ENCODE data around the gene NIPAL3.

The NIPAL3 gene

GRCh38 chr1:24409535-24409934 lies 6.1 kb upstream of the NIPAL3 start:
- H4K5ac ChIP-seq (ENCODE audit: low read length), result no peak overlapping the region
- H3K27ac ChIP-seq (ENCODE audit: low read depth, low read length), result no peak overlapping the region
- H3K79me2 ChIP-seq (ENCODE audit: control insufficient read depth, insufficient read depth, low read length), result no peaks in the 10 kb centered on the region
- no peaks in the 10 kb centered on the region for H3K36me3 ChIP-seq (ENCODE audit: control insufficient read depth, insufficient read depth, low read length)
- no peaks in the 10 kb centered on the region for H3K27me3 ChIP-seq (ENCODE audit: insufficient read depth, low read length, poor library complexity)
- no peak overlapping the region for H3K9ac ChIP-seq (ENCODE audit: low read length)
- H3K4me1 ChIP-seq (ENCODE audit: control insufficient read depth, low read depth, low read length), result no peaks in the 10 kb centered on the region
- no peak overlapping the region for H2BK120ac ChIP-seq (ENCODE audit: low read depth, low read length)
- H2BK5ac ChIP-seq (ENCODE audit: low read length), result no peak overlapping the region
- H3K4me2 ChIP-seq (ENCODE audit: low read length), result no peak overlapping the region
- no peak overlapping the region for H3K23ac ChIP-seq (ENCODE audit: low read length)
- no peak overlapping the region for H2BK15ac ChIP-seq (replicated peaks; ENCODE audit: low read depth)
- WGBS (ENCODE audit: extremely low coverage, insufficient coverage, low lambda C conversion rate), result no CpG with 5 or more reads among the region's 3 CpGs
- no peaks in the 10 kb centered on the region for H3K79me1 ChIP-seq (ENCODE audit: low read length)
- no peak overlapping the region for H4K8ac ChIP-seq (ENCODE audit: low read depth, low read length)
- no peak overlapping the region for H3K18ac ChIP-seq (ENCODE audit: low read length)
- no peak overlapping the region for H3K4me3 ChIP-seq (ENCODE audit: low read length)
- no peak overlapping the region for H2AK5ac ChIP-seq (ENCODE audit: low read length)
- no peak overlapping the region for H3K4ac ChIP-seq (ENCODE audit: low read depth, low read length)
- no peak for DNase-seq
- H3K56ac ChIP-seq (ENCODE audit: low read length), result no peak overlapping the region

- H4K5ac ChIP-seq (ENCODE audit: low read length), result no peak overlapping the region
- H3K36me3 ChIP-seq (ENCODE audit: control insufficient read depth, insufficient read depth, low read length), result no peaks in the 10 kb centered on the region
- no peak overlapping the region for H4K8ac ChIP-seq (ENCODE audit: low read depth, low read length)
- no peak overlapping the region for H2BK120ac ChIP-seq (ENCODE audit: low read depth, low read length)
- no peak overlapping the region for H3K27ac ChIP-seq (ENCODE audit: low read depth, low read length)
- no peak overlapping the region for H2BK15ac ChIP-seq (replicated peaks; ENCODE audit: low read depth)
- H2BK5ac ChIP-seq (ENCODE audit: low read length), result no peak overlapping the region
- H3K9ac ChIP-seq (ENCODE audit: low read length), result no peak overlapping the region
- no peak overlapping the region for H3K4me2 ChIP-seq (ENCODE audit: low read length)
- H3K27me3 ChIP-seq (ENCODE audit: insufficient read depth, low read length, poor library complexity), result no peaks in the 10 kb centered on the region
- H2AK5ac ChIP-seq (ENCODE audit: low read length), result no peak overlapping the region
- DNase-seq, result no peak
- no CpG with 5 or more reads among the region's 7 CpGs for WGBS (ENCODE audit: extremely low coverage, insufficient coverage, low lambda C conversion rate)
- H3K4ac ChIP-seq (ENCODE audit: low read depth, low read length), result no peak overlapping the region
- no peak overlapping the region for H3K23ac ChIP-seq (ENCODE audit: low read length)
- no peaks in the 10 kb centered on the region for H3K4me1 ChIP-seq (ENCODE audit: control insufficient read depth, low read depth, low read length)
- no peak overlapping the region for H3K18ac ChIP-seq (ENCODE audit: low read length)
- no peak overlapping the region for H3K4me3 ChIP-seq (ENCODE audit: low read length)
- H3K56ac ChIP-seq (ENCODE audit: low read length), result no peak overlapping the region
- H3K79me1 ChIP-seq (ENCODE audit: low read length), result no peaks in the 10 kb centered on the region
- H3K79me2 ChIP-seq (ENCODE audit: control insufficient read depth, insufficient read depth, low read length), result no peaks in the 10 kb centered on the region
Observed at GRCh38 chr1:24410750-24411149, 4.9 kb upstream of the NIPAL3 start.

GRCh38 chr1:24411963-24412362 lies 3.6 kb upstream of the NIPAL3 start:
- Histone ChIP-seq H3K79me1 (ENCODE audit: low read length) (no peaks in the 10 kb centered on the region), H3K36me3 (ENCODE audit: control insufficient read depth, insufficient read depth, low read length) (no peaks in the 10 kb centered on the region), H3K4me1 (ENCODE audit: control insufficient read depth, low read depth, low read length) (peaks cover 2% of the 10 kb centered on the region), H3K4me3 (ENCODE audit: low read length) (no peak overlapping the region), H3K27ac (ENCODE audit: low read depth, low read length) (no peak overlapping the region), H3K9ac (ENCODE audit: low read length) (no peak overlapping the region), H2BK15ac (replicated peaks; ENCODE audit: low read depth) (no peak overlapping the region), H2AK5ac (ENCODE audit: low read length) (no peak overlapping the region), H3K18ac (ENCODE audit: low read length) (no peak overlapping the region), H4K8ac (ENCODE audit: low read depth, low read length) (no peak overlapping the region), H2BK120ac (ENCODE audit: low read depth, low read length) (no peak overlapping the region), H3K79me2 (ENCODE audit: control insufficient read depth, insufficient read depth, low read length) (no peaks in the 10 kb centered on the region), H3K27me3 (ENCODE audit: insufficient read depth, low read length, poor library complexity) (no peaks in the 10 kb centered on the region), H3K4me2 (ENCODE audit: low read length) (no peak overlapping the region), H4K5ac (ENCODE audit: low read length) (no peak overlapping the region), H3K23ac (ENCODE audit: low read length) (no peak overlapping the region), H3K4ac (ENCODE audit: low read depth, low read length) (no peak overlapping the region), H2BK5ac (ENCODE audit: low read length) (no peak overlapping the region), H3K56ac (ENCODE audit: low read length) (no peak overlapping the region)
- no CpG with 5 or more reads among the region's 6 CpGs for WGBS (ENCODE audit: extremely low coverage, insufficient coverage, low lambda C conversion rate)
- no peak for DNase-seq

- H3K23ac ChIP-seq (ENCODE audit: low read length), result no peak overlapping the region
- peaks cover 2% of the 10 kb centered on the region for H3K4me1 ChIP-seq (ENCODE audit: control insufficient read depth, low read depth, low read length)
- H2BK15ac ChIP-seq (replicated peaks; ENCODE audit: low read depth), result no peak overlapping the region
- no peaks in the 10 kb centered on the region for H3K27me3 ChIP-seq (ENCODE audit: insufficient read depth, low read length, poor library complexity)
- H3K4ac ChIP-seq (ENCODE audit: low read depth, low read length), result no peak overlapping the region
- no peak overlapping the region for H3K18ac ChIP-seq (ENCODE audit: low read length)
- no peaks in the 10 kb centered on the region for H3K79me1 ChIP-seq (ENCODE audit: low read length)
- no peak overlapping the region for H3K4me2 ChIP-seq (ENCODE audit: low read length)
- H2BK5ac ChIP-seq (ENCODE audit: low read length), result no peak overlapping the region
- H3K79me2 ChIP-seq (ENCODE audit: control insufficient read depth, insufficient read depth, low read length), result no peaks in the 10 kb centered on the region
- WGBS (ENCODE audit: extremely low coverage, insufficient coverage, low lambda C conversion rate), result no CpG with 5 or more reads among the region's 1 CpG
- no peak for DNase-seq
- no peak overlapping the region for H3K56ac ChIP-seq (ENCODE audit: low read length)
- no peak overlapping the region for H3K27ac ChIP-seq (ENCODE audit: low read depth, low read length)
- H3K9ac ChIP-seq (ENCODE audit: low read length), result no peak overlapping the region
- H2BK120ac ChIP-seq (ENCODE audit: low read depth, low read length), result no peak overlapping the region
- no peak overlapping the region for H3K4me3 ChIP-seq (ENCODE audit: low read length)
- no peak overlapping the region for H2AK5ac ChIP-seq (ENCODE audit: low read length)
- H4K5ac ChIP-seq (ENCODE audit: low read length), result no peak overlapping the region
- no peaks in the 10 kb centered on the region for H3K36me3 ChIP-seq (ENCODE audit: control insufficient read depth, insufficient read depth, low read length)
- no peak overlapping the region for H4K8ac ChIP-seq (ENCODE audit: low read depth, low read length)
Observed at GRCh38 chr1:24412408-24412807, 3.2 kb upstream of the NIPAL3 start.

GRCh38 chr1:24413350-24414163 lies 2.0 kb upstream of the NIPAL3 start, which contains the start of gene STPG1:
STPG1 (minus strand) TSS chr1:24413782; CDS start chr1:24401388, 12,394 bp downstream.
- Histone ChIP-seq H2BK5ac (ENCODE audit: low read length) (peak within 1 kb of the TSS; percentile 56), H3K18ac (ENCODE audit: low read length) (peak within 1 kb of the TSS; percentile 91), H4K8ac (ENCODE audit: low read depth, low read length) (peak within 1 kb of the TSS; percentile 87), H4K5ac (ENCODE audit: low read length) (no peak within 1 kb of the TSS), H2BK120ac (ENCODE audit: low read depth, low read length) (no peak within 1 kb of the TSS), H3K56ac (ENCODE audit: low read length) (peak within 1 kb of the TSS; percentile 88), H3K9ac (ENCODE audit: low read length) (peak within 1 kb of the TSS; percentile 83), H3K4me3 (ENCODE audit: low read length) (peak within 1 kb of the TSS; percentile 63), H3K36me3 (ENCODE audit: control insufficient read depth, insufficient read depth, low read length) (no peaks in the 10 kb centered on the region), H3K4me1 (ENCODE audit: control insufficient read depth, low read depth, low read length) (peaks cover 2% of the 10 kb centered on the region), H3K4ac (ENCODE audit: low read depth, low read length) (peak within 1 kb of the TSS; percentile 10), H3K79me1 (ENCODE audit: low read length) (no peaks in the 10 kb centered on the region), H2BK15ac (replicated peaks; ENCODE audit: low read depth) (no peak within 1 kb of the TSS), H3K4me2 (ENCODE audit: low read length) (peak within 1 kb of the TSS; percentile 69), H3K23ac (ENCODE audit: low read length) (no peak within 1 kb of the TSS), H3K27ac (ENCODE audit: low read depth, low read length) (no peak within 1 kb of the TSS), H2AK5ac (ENCODE audit: low read length) (no peak within 1 kb of the TSS), H3K27me3 (ENCODE audit: insufficient read depth, low read length, poor library complexity) (no peaks in the 10 kb centered on the region), H3K79me2 (ENCODE audit: control insufficient read depth, insufficient read depth, low read length) (no peaks in the 10 kb centered on the region)
- no CpG with 5 or more reads among the region's 48 CpGs for WGBS (ENCODE audit: extremely low coverage, insufficient coverage, low lambda C conversion rate)
- peak; percentile 96 for DNase-seq
